ENCODE measurements around the gene C20orf144.

DNA sequence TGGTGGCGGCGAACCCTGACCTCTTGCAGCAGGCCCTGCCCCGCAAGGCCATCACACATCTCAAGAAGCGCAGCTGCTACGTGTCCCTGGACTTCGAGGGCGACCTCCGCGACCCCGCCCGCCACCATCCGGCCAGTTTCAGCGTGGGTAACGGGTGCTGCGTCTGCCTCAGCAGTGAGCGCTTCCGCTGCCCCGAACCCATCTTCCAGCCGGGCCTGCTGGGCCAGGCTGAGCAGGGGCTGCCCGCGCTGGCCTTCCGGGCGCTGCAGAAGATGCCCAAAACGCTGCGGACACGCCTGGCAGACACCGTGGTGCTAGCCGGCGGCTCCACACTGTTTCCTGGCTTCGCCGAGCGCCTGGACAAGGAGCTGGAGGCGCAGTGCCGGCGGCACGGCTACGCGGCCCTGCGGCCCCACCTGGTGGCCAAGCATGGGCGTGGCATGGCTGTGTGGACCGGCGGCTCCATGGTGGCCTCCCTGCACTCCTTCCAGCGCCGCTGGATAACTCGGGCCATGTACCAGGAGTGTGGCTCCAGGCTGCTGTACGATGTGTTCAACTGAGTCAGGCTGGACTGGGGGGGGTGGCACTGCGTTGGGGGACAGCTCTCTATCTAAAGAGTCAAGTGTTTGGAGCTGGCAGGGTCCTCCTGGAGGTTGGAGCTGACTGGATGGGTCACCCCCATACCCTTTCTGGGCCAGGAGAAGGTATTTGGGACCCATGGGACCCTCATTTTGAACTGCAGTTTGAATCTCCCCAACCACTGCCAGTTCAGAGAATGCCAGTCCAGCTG, 5.7 kb downstream of the C20orf144 start:
- TF ChIP-seq, protein P1, sequence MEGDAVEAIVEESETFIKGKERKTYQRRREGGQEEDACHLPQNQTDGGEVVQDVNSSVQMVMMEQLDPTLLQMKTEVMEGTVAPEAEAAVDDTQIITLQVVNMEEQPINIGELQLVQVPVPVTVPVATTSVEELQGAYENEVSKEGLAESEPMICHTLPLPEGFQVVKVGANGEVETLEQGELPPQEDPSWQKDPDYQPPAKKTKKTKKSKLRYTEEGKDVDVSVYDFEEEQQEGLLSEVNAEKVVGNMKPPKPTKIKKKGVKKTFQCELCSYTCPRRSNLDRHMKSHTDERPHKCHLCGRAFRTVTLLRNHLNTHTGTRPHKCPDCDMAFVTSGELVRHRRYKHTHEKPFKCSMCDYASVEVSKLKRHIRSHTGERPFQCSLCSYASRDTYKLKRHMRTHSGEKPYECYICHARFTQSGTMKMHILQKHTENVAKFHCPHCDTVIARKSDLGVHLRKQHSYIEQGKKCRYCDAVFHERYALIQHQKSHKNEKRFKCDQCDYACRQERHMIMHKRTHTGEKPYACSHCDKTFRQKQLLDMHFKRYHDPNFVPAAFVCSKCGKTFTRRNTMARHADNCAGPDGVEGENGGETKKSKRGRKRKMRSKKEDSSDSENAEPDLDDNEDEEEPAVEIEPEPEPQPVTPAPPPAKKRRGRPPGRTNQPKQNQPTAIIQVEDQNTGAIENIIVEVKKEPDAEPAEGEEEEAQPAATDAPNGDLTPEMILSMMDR (IDR thresholded peaks at IDR 0.05; ENCODE audit: low read depth, low read length, missing input control), result peak; percentile 85
- TF ChIP-seq YY1 (IDR thresholded peaks at IDR 0.05) (peak; percentile 42), TAF1 (conservative IDR thresholded peaks at IDR 0.05) (no peak), SP1 (IDR thresholded peaks at IDR 0.05) (peak; percentile 10), FOXA1 (IDR thresholded peaks at IDR 0.05) (no peak), JUND (IDR thresholded peaks at IDR 0.05) (no peak), RAD21 (IDR thresholded peaks at IDR 0.05) (peak; percentile 83 to 95), GABPA (IDR thresholded peaks at IDR 0.05 in 1 of 2, conservative IDR thresholded peaks at IDR 0.05 in 1 of 2) (no peak)
- TF ChIP-seq, protein P2, sequence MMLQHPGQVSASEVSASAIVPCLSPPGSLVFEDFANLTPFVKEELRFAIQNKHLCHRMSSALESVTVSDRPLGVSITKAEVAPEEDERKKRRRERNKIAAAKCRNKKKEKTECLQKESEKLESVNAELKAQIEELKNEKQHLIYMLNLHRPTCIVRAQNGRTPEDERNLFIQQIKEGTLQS (IDR thresholded peaks at IDR 0.05), result no peak
- TF ChIP-seq, protein P3, sequence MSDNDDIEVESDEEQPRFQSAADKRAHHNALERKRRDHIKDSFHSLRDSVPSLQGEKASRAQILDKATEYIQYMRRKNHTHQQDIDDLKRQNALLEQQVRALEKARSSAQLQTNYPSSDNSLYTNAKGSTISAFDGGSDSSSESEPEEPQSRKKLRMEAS (IDR thresholded peaks at IDR 0.05), result no peak
